Measurements from ENCODE around the gene LRFN5. TPM values are rescaled to one million over a fixed set of nuclear protein-coding genes. Genes with fewer than 3 reads are reported as not detected.

LRFN5 gene
- total and polyA plus RNA-seq, 2 donors (not counting 1 experiment from before 2014, with no cell fraction given), result 0.14 to 3.6 TPM

GRCh38 chr14:41605550-41606281 is 960 bp upstream of the LRFN5 start:
- no peak for TF ChIP-seq EZH2 (IDR thresholded peaks at IDR 0.05; ENCODE audit: low read length, missing control alignments)
- TF ChIP-seq, protein P1, sequence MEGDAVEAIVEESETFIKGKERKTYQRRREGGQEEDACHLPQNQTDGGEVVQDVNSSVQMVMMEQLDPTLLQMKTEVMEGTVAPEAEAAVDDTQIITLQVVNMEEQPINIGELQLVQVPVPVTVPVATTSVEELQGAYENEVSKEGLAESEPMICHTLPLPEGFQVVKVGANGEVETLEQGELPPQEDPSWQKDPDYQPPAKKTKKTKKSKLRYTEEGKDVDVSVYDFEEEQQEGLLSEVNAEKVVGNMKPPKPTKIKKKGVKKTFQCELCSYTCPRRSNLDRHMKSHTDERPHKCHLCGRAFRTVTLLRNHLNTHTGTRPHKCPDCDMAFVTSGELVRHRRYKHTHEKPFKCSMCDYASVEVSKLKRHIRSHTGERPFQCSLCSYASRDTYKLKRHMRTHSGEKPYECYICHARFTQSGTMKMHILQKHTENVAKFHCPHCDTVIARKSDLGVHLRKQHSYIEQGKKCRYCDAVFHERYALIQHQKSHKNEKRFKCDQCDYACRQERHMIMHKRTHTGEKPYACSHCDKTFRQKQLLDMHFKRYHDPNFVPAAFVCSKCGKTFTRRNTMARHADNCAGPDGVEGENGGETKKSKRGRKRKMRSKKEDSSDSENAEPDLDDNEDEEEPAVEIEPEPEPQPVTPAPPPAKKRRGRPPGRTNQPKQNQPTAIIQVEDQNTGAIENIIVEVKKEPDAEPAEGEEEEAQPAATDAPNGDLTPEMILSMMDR (conservative IDR thresholded peaks at IDR 0.05 in 1 of 2, IDR thresholded peaks at IDR 0.05 in 1 of 2; ENCODE audit: low read depth in 1 of 2, low read length in 2 of 2), result no peak
- H4K20me1 ChIP-seq (ENCODE audit: control insufficient read depth, extremely low read depth, insufficient read depth, low read length), result no peaks in the 10 kb centered on the region
- no peaks in the 10 kb centered on the region for H3K79me2 ChIP-seq (ENCODE audit: control insufficient read depth, insufficient read depth, low read length)
- H3K9ac ChIP-seq (ENCODE audit: insufficient read depth, low read length), result no peak overlapping the region
- H3K4me1 ChIP-seq (ENCODE audit: control insufficient read depth, extremely low read depth, insufficient read depth, low read length), result no peaks in the 10 kb centered on the region
- H3K4me2 ChIP-seq (ENCODE audit: extremely low read depth, insufficient read depth, low read length), result peak overlapping the region; percentile 9
- peak overlapping the region; percentile 34 to 90 (median 53) for H3K4me3 ChIP-seq (replicated peaks in 1 of 4; ENCODE audit: control extremely low read depth in 1 of 4, insufficient read depth in 1 of 4, low read depth in 3 of 4, low read length in 4 of 4)
- peak overlapping the region; percentile 11 for H2AFZ ChIP-seq (ENCODE audit: low read length)
- no peaks in the 10 kb centered on the region for H3K9me3 ChIP-seq (ENCODE audit: control insufficient read depth, insufficient read depth, low read depth, low read length)
- DNase-seq (ENCODE audit: low read depth in 2 of 2), result peak; percentile 61 to 65
- H3K27me3 ChIP-seq (ENCODE audit: control insufficient read depth, insufficient read depth, low read length), result peaks cover 14% of the 10 kb centered on the region
- H3K27ac ChIP-seq (ENCODE audit: insufficient read depth, low read length), result no peak overlapping the region
- H3K36me3 ChIP-seq (ENCODE audit: control insufficient read depth, insufficient read depth, low read length), result no peaks in the 10 kb centered on the region

GRCh38 chr14:41606282-41606531 is 469 bp upstream of the LRFN5 start:
- Histone ChIP-seq H4K20me1 (ENCODE audit: control insufficient read depth, extremely low read depth, insufficient read depth, low read length) (no peaks in the 10 kb centered on the region), H3K4me3 (replicated peaks in 1 of 4; ENCODE audit: control extremely low read depth in 1 of 4, insufficient read depth in 1 of 4, low read depth in 3 of 4, low read length in 4 of 4) (peak overlapping the region in 3 of 4 experiments; percentile 53 to 90 (median 59)), H3K9ac (ENCODE audit: insufficient read depth, low read length) (no peak overlapping the region), H3K4me1 (ENCODE audit: control insufficient read depth, extremely low read depth, insufficient read depth, low read length) (no peaks in the 10 kb centered on the region), H2AFZ (ENCODE audit: low read length) (no peak overlapping the region), H3K79me2 (ENCODE audit: control insufficient read depth, insufficient read depth, low read length) (no peaks in the 10 kb centered on the region), H3K36me3 (ENCODE audit: control insufficient read depth, insufficient read depth, low read length) (no peaks in the 10 kb centered on the region), H3K27ac (ENCODE audit: insufficient read depth, low read length) (no peak overlapping the region), H3K9me3 (ENCODE audit: control insufficient read depth, insufficient read depth, low read depth, low read length) (no peaks in the 10 kb centered on the region), H3K27me3 (ENCODE audit: control insufficient read depth, insufficient read depth, low read length) (peaks cover 14% of the 10 kb centered on the region), H3K4me2 (ENCODE audit: extremely low read depth, insufficient read depth, low read length) (peak overlapping the region; percentile 9)
- TF ChIP-seq, protein P1 (conservative IDR thresholded peaks at IDR 0.05 in 1 of 2, IDR thresholded peaks at IDR 0.05 in 1 of 2; ENCODE audit: low read depth in 1 of 2, low read length in 2 of 2), result no peak
- no peak for TF ChIP-seq EZH2 (IDR thresholded peaks at IDR 0.05; ENCODE audit: low read length, missing control alignments)
- DNase-seq (ENCODE audit: low read depth in 2 of 2), result no peak

GRCh38 chr14:41607304-41607775 is 664 bp downstream of the LRFN5 start:
- H3K36me3 ChIP-seq (ENCODE audit: control insufficient read depth, insufficient read depth, low read length), result no peaks in the 10 kb centered on the region
- peak overlapping the region; percentile 40 to 87 (median 56) for H3K4me3 ChIP-seq (replicated peaks in 1 of 4; ENCODE audit: control extremely low read depth in 1 of 4, insufficient read depth in 1 of 4, low read depth in 3 of 4, low read length in 4 of 4)
- H4K20me1 ChIP-seq (ENCODE audit: control insufficient read depth, extremely low read depth, insufficient read depth, low read length), result no peaks in the 10 kb centered on the region
- no peak overlapping the region for H3K9ac ChIP-seq (ENCODE audit: insufficient read depth, low read length)
- peak in 1 of 2 donors; percentile 19 for DNase-seq (ENCODE audit: low read depth in 2 of 2)
- H2AFZ ChIP-seq (ENCODE audit: low read length), result peak overlapping the region; percentile 36
- TF ChIP-seq, protein P1 (conservative IDR thresholded peaks at IDR 0.05 in 1 of 2, IDR thresholded peaks at IDR 0.05 in 1 of 2; ENCODE audit: low read depth in 1 of 2, low read length in 2 of 2), result no peak
- TF ChIP-seq EZH2 (IDR thresholded peaks at IDR 0.05; ENCODE audit: low read length, missing control alignments), result no peak
- H3K4me1 ChIP-seq (ENCODE audit: control insufficient read depth, extremely low read depth, insufficient read depth, low read length), result no peaks in the 10 kb centered on the region
- H3K27me3 ChIP-seq (ENCODE audit: control insufficient read depth, insufficient read depth, low read length), result peaks cover 14% of the 10 kb centered on the region
- H3K4me2 ChIP-seq (ENCODE audit: extremely low read depth, insufficient read depth, low read length), result peak overlapping the region; percentile 72
- H3K27ac ChIP-seq (ENCODE audit: insufficient read depth, low read length), result no peak overlapping the region
- no peaks in the 10 kb centered on the region for H3K9me3 ChIP-seq (ENCODE audit: control insufficient read depth, insufficient read depth, low read depth, low read length)
- H3K79me2 ChIP-seq (ENCODE audit: control insufficient read depth, insufficient read depth, low read length), result no peaks in the 10 kb centered on the region
